HEK293 (cell line): ENCODE results near the gene QPCT.

Source experiments
- KLF9 ChIP-seq: fragments of 450-650 bp; formaldehyde crosslinking; IDR thresholded peaks from 2 replicates; pipeline ENCODE4 v1.5.1; 2016; ENCODE audit warnings: missing biosample characterization, missing genetic modification characterization, low read depth
- TCF7L2 ChIP-seq: IDR thresholded peaks from 2 replicates; pipeline ENCODE4 v1.6.1; 2011; ENCODE audit warnings: low read depth, mild to moderate bottlenecking, inconsistent platforms, low read length, moderate library complexity, borderline replicate concordance
- YY2 ChIP-seq: fragments of 450-650 bp; formaldehyde crosslinking; IDR thresholded peaks from 2 replicates; pipeline ENCODE4 v1.5.1; 2016; ENCODE audit warnings: missing biosample characterization, missing genetic modification characterization
- ZNF274 ChIP-seq, 2 experiments: fragments of 200-500 bp in 1 of 2; fragments of 450-650 bp in 1 of 2; sonication (Bioruptor generic) in 1 of 2; formaldehyde crosslinking in 1 of 2; IDR thresholded peaks; 2 replicates each; pipeline versions ENCODE4 v1.5.1 to v1.6.1; 2014 to 2016; ENCODE audit warnings: borderline replicate concordance in 1 of 2, inconsistent platforms in 1 of 2, low read length in 1 of 2, missing biosample characterization in 1 of 2, missing genetic modification characterization in 1 of 2
- ZNF473 ChIP-seq: fragments of 450-650 bp; formaldehyde crosslinking; IDR thresholded peaks from 2 replicates; pipeline ENCODE4 v1.5.1; 2017; ENCODE audit warnings: missing biosample characterization, missing genetic modification characterization
- ZNF514 ChIP-seq: fragments of 450-650 bp; formaldehyde crosslinking; IDR thresholded peaks from 2 replicates; pipeline ENCODE4 v1.5.1; 2016; ENCODE audit warnings: missing biosample characterization, missing genetic modification characterization
- ZNF561 ChIP-seq: fragments of 450-650 bp; IDR thresholded peaks from 2 replicates; pipeline ENCODE4 v1.5.1; 2018; ENCODE audit warnings: missing biosample characterization, missing genetic modification characterization, borderline replicate concordance
- ZNF707 ChIP-seq: fragments of 450-650 bp; formaldehyde crosslinking; IDR thresholded peaks from 2 replicates; pipeline ENCODE4 v1.5.1; 2016; ENCODE audit warnings: missing biosample characterization, missing genetic modification characterization
- TF ChIP-seq, protein P1 (sequence below): fragments of 450-650 bp; formaldehyde crosslinking; IDR thresholded peaks from 2 replicates; pipeline ENCODE4 v1.5.1; 2016; ENCODE audit warnings: missing biosample characterization, missing genetic modification characterization
- TF ChIP-seq, protein P2 (sequence below): fragments of 450-650 bp; formaldehyde crosslinking; IDR thresholded peaks from 2 replicates; pipeline ENCODE4 v1.5.1; 2016; ENCODE audit warnings: missing biosample characterization, missing genetic modification characterization

- TF ChIP-seq ZNF561 (tag by site-specific recombination) (no peak), YY2 (tag by site-specific recombination) (no peak), ZNF514 (tag by site-specific recombination) (no peak), ZNF707 (no peak), KLF9 (no peak), ZNF473 (tag by site-specific recombination) (no peak), ZNF274 (IDR thresholded peaks at IDR 0.05; ENCODE audit: low read length) (no peak), ZNF274 (tag by site-specific recombination; IDR thresholded peaks at IDR 0.05; ENCODE audit: borderline replicate concordance) (no peak), TCF7L2 (no peak)
- TF ChIP-seq, protein P1, sequence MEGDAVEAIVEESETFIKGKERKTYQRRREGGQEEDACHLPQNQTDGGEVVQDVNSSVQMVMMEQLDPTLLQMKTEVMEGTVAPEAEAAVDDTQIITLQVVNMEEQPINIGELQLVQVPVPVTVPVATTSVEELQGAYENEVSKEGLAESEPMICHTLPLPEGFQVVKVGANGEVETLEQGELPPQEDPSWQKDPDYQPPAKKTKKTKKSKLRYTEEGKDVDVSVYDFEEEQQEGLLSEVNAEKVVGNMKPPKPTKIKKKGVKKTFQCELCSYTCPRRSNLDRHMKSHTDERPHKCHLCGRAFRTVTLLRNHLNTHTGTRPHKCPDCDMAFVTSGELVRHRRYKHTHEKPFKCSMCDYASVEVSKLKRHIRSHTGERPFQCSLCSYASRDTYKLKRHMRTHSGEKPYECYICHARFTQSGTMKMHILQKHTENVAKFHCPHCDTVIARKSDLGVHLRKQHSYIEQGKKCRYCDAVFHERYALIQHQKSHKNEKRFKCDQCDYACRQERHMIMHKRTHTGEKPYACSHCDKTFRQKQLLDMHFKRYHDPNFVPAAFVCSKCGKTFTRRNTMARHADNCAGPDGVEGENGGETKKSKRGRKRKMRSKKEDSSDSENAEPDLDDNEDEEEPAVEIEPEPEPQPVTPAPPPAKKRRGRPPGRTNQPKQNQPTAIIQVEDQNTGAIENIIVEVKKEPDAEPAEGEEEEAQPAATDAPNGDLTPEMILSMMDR (tag by site-specific recombination), result no peak
- TF ChIP-seq, protein P2, sequence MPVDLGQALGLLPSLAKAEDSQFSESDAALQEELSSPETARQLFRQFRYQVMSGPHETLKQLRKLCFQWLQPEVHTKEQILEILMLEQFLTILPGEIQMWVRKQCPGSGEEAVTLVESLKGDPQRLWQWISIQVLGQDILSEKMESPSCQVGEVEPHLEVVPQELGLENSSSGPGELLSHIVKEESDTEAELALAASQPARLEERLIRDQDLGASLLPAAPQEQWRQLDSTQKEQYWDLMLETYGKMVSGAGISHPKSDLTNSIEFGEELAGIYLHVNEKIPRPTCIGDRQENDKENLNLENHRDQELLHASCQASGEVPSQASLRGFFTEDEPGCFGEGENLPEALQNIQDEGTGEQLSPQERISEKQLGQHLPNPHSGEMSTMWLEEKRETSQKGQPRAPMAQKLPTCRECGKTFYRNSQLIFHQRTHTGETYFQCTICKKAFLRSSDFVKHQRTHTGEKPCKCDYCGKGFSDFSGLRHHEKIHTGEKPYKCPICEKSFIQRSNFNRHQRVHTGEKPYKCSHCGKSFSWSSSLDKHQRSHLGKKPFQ (tag by site-specific recombination), result no peak
Observed at GRCh38 chr2:37332560-37332959, 11.9 kb upstream of the QPCT start.
